Calu3 (cell line): ENCODE results near the gene SLC44A1. TPM values are rescaled to one million over a fixed set of nuclear protein-coding genes. Genes with fewer than 3 reads are reported as not detected.

Experiments used
- BruUV-seq: library from RNA; stranded (reverse); fragments of 400-500 nt; replicated peaks from 2 replicates; lab custom pipeline; 2021; lab: Mats Ljungman, UMichigan
- CTCF ChIA-PET: fragments of 300-600 bp; sonication (Branson Sonifier 250); formaldehyde crosslinking; loops from one replicate; lab custom pipeline; 2022; ENCODE audit warnings: antibody characterized with exemption; lab: Charles Lee
- DNase-seq: peaks from one replicate; pipeline ENCODE4 v3.0.0; 2022
- H3K27ac Mint-ChIP-seq: one replicate; pipeline ENCODE4 v1.8.0; 2022; ENCODE audit warnings: mixed read lengths; ENCODE audit not compliant: unreplicated experiment
- H3K27me3 Mint-ChIP-seq: one replicate; pipeline ENCODE4 v1.8.0; 2022; ENCODE audit warnings: mixed read lengths; ENCODE audit not compliant: unreplicated experiment
- H3K36me3 Mint-ChIP-seq: one replicate; pipeline ENCODE4 v1.8.0; 2022; ENCODE audit warnings: mild to moderate bottlenecking, moderate library complexity, mixed read lengths; ENCODE audit not compliant: insufficient read depth, unreplicated experiment
- H3K4me1 Mint-ChIP-seq: one replicate; pipeline ENCODE4 v1.8.0; 2022; ENCODE audit warnings: mild to moderate bottlenecking, low read depth, mixed read lengths; ENCODE audit not compliant: unreplicated experiment
- H3K4me3 Mint-ChIP-seq: one replicate; pipeline ENCODE4 v1.8.0; 2022; ENCODE audit warnings: mild to moderate bottlenecking, low read depth, moderate library complexity, mixed read lengths; ENCODE audit not compliant: unreplicated experiment
- H3K9me3 Mint-ChIP-seq: one replicate; pipeline ENCODE4 v1.8.0; 2022; ENCODE audit warnings: low read depth, mixed read lengths; ENCODE audit not compliant: unreplicated experiment
- intact Hi-C: fragments of 100-400 bp; cut with micrococcal nuclease; formaldehyde crosslinking; loops from one replicate; pipeline ENCODE4 v1.10.0; 2022; ENCODE audit not compliant: unreplicated experiment
- total RNA-seq: library from RNA; stranded (reverse); gene quantifications from 2 replicates; pipeline ENCODE4 v1.2.3, GENCODE V29; 2022
- TF ChIP-seq, protein P1 (sequence below): fragments of 200-600 bp; IDR thresholded peaks from one replicate; pipeline ENCODE4 v1.8.0; 2022; ENCODE audit warnings: antibody characterized with exemption; ENCODE audit not compliant: unreplicated experiment

Gene SLC44A1
- total RNA-seq, 1 experiment from 2014 or later, result 41.2 TPM

DNA sequence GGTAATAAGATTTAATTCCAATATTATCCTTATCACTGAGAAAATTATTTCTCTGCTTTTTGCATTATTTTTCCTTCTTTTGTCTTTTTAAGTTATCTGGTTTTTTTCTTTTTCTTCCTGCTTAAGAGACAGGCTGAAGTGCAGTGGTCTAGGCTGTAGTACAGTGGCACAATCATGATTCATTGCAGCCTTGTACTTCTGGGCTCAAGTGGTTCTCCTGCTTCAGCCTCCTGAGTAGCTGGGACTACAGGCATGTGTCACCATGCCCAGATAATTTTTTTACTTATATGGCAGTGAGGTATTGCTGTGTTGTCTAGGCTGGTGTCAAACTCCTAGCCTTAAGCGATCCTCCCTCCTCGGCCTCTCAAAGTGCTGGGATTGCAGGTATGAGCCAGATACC is 93.9 kb downstream of the SLC44A1 start:
- Mint-ChIP-seq H3K27me3 (no peaks in the 10 kb centered on the region), H3K27ac (no peak overlapping the region), H3K9me3 (no peaks in the 10 kb centered on the region), H3K4me1 (peaks cover 9% of the 10 kb centered on the region), H3K4me3 (no peak overlapping the region), H3K36me3 (no peaks in the 10 kb centered on the region)
- CTCF ChIA-PET, result no interaction called here
- TF ChIP-seq, protein P1, sequence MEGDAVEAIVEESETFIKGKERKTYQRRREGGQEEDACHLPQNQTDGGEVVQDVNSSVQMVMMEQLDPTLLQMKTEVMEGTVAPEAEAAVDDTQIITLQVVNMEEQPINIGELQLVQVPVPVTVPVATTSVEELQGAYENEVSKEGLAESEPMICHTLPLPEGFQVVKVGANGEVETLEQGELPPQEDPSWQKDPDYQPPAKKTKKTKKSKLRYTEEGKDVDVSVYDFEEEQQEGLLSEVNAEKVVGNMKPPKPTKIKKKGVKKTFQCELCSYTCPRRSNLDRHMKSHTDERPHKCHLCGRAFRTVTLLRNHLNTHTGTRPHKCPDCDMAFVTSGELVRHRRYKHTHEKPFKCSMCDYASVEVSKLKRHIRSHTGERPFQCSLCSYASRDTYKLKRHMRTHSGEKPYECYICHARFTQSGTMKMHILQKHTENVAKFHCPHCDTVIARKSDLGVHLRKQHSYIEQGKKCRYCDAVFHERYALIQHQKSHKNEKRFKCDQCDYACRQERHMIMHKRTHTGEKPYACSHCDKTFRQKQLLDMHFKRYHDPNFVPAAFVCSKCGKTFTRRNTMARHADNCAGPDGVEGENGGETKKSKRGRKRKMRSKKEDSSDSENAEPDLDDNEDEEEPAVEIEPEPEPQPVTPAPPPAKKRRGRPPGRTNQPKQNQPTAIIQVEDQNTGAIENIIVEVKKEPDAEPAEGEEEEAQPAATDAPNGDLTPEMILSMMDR, result no peak
- intact Hi-C loops, result no loop called here
- no TSS peak for BruUV-seq
- DNase-seq, result no peak

DNA sequence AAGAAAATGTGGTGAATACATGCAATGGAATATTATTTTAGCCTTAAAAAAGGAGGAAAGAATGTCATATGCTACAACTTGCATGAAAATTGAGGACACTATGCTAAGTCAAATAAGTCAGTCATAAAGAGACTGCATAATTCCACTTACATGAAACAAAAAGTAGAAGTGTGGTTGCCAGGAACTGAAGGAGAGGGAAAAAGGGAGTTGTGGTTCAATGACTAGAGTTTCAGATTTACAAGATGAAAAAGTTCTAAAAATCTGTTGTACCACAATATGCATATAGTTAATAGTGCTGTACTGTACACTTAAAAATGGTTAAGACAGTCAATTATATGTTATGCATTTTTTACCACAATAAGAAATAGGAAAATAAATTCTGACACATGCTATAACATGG is 95.4 kb downstream of the SLC44A1 start:
- Mint-ChIP-seq H3K4me3 (no peak overlapping the region), H3K4me1 (peaks cover 9% of the 10 kb centered on the region), H3K27ac (no peak overlapping the region), H3K27me3 (no peaks in the 10 kb centered on the region), H3K36me3 (no peaks in the 10 kb centered on the region), H3K9me3 (no peaks in the 10 kb centered on the region)
- DNase-seq, result no peak
- TF ChIP-seq, protein P1, result no peak
- intact Hi-C loops, result no loop called here
- CTCF ChIA-PET, result no interaction called here
- no TSS peak for BruUV-seq

DNA sequence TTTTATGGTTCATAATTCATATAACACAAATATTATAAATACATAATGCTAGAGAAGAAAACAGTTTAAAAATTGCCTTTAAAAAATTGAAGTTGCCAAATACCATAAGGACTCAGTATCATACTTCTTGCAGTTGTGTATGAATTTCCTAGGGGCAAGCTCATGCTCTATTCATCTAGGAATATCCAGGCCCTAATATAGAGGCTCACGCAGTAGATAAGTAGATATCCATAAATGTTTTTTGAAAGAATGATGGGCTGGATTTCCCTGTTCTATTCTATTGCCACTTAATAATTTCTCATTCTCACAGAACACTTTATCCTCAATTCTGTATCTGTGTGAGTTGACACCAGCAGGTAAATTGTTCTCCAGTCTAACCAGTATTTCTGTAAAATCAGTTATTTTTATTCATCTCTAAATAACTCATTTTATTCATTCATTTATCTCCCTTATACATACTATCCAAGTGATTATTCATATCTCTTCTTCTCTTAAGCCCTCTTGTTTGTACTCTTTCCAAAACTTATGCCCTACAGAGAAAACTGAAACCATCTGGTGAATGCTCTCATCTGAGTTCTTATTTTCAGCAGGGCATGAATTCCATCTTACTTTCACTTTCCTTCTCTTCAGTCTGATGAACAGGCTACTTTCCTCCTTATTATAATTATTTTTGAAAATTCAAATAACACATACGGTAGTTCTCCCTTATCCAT is 97.1 kb downstream of the SLC44A1 start:
- Mint-ChIP-seq H3K27me3 (no peaks in the 10 kb centered on the region), H3K9me3 (no peaks in the 10 kb centered on the region), H3K4me3 (no peak overlapping the region), H3K4me1 (peaks cover 9% of the 10 kb centered on the region), H3K27ac (no peak overlapping the region), H3K36me3 (no peaks in the 10 kb centered on the region)
- CTCF ChIA-PET, result interaction anchor here (0.7 kb wide), 2 partner anchors 22 to 53 kb away, joined by 3 to 5 read pairs; no protein-coding TSS in a partner anchor
- TF ChIP-seq, protein P1, result no peak
- no TSS peak for BruUV-seq
- no peak for DNase-seq
- intact Hi-C loops, result no loop called here

DNA sequence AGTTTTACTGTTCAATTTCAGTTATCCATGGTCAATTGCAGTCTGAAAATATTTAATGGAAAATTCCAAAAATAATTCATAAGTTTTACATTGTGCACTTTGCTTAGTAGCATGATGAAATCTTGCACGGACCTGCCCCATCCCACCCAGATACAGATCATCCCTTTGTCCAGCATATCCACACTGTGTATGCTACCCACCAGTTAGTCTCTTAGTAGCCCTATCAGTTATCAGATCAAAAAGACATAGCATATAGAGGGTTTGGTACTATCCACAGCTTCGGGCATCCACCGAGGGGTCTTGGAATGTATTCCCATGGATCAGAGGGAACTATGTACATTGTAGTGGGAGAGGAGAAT is 97.7 kb downstream of the SLC44A1 start:
- no peak overlapping the region for H3K4me3 Mint-ChIP-seq
- no peak for DNase-seq
- no peak overlapping the region for H3K27ac Mint-ChIP-seq
- H3K4me1 Mint-ChIP-seq, result peaks cover 9% of the 10 kb centered on the region
- no peaks in the 10 kb centered on the region for H3K9me3 Mint-ChIP-seq
- H3K27me3 Mint-ChIP-seq, result no peaks in the 10 kb centered on the region
- CTCF ChIA-PET, result no interaction called here
- no TSS peak for BruUV-seq
- intact Hi-C loops, result no loop called here
- TF ChIP-seq, protein P1, result no peak
- H3K36me3 Mint-ChIP-seq, result no peaks in the 10 kb centered on the region
